ENCODE measurements around the gene ETFB. TPM values are rescaled to one million over a fixed set of nuclear protein-coding genes. Genes with fewer than 3 reads are reported as not detected.

The ETFB gene
- total and polyA plus RNA-seq, 7 donors: 59.5 to 361 (median 158) TPM

GRCh38 chr19:51359294-51359693 is 6.9 kb downstream of the ETFB start:
- peaks cover 0 to 22% (median 7%) of the 10 kb centered on the region in 4 donors for H3K4me1 ChIP-seq

GRCh38 chr19:51357952-51358351 is 8.2 kb downstream of the ETFB start:
- Histone ChIP-seq H3K4me3 (no peak overlapping the region), H3K9me3 (no peaks in the 10 kb centered on the region), H3K36me3 (peaks cover 0 to under 1% (median 0%) of the 10 kb centered on the region in 4 donors), H3K27me3 (no peaks in the 10 kb centered on the region), H3K4me1 (peaks cover 0 to 10% (median 2%) of the 10 kb centered on the region in 4 donors), H3K27ac (no peak overlapping the region)
- intact Hi-C loops (cut with DNase I): no loop called here
- WGBS, 2 donors: 90 to 91% methylated on average over 7 of the region's 7 CpGs
- TF ChIP-seq EP300 (IDR thresholded peaks at IDR 0.05) (no peak), POLR2A (IDR thresholded peaks at IDR 0.05) (no peak), POLR2AphosphoS5 (IDR thresholded peaks at IDR 0.05) (no peak), CTCF (IDR thresholded peaks at IDR 0.05) (no peak)
- DNase-seq: no peak

More at GRCh38 chr19:51359294-51359693, 6.9 kb downstream of the ETFB start:
- Histone ChIP-seq H3K36me3 (no peaks in the 10 kb centered on the region), H3K9me3 (no peaks in the 10 kb centered on the region), H3K27ac (peak overlapping the region in 2 of 4 donors; percentile 68 to 72), H3K4me3 (no peak overlapping the region), H3K27me3 (no peaks in the 10 kb centered on the region)
- TF ChIP-seq POLR2A (IDR thresholded peaks at IDR 0.05): no peak
- TF ChIP-seq EP300 (IDR thresholded peaks at IDR 0.05): no peak
- no peak for TF ChIP-seq CTCF (IDR thresholded peaks at IDR 0.05)
- no peak for TF ChIP-seq POLR2AphosphoS5 (IDR thresholded peaks at IDR 0.05)
- 96 to 97% methylated on average over 4 of the region's 4 CpGs for WGBS, 2 donors
- intact Hi-C loops (cut with DNase I): no loop called here
- no peak for DNase-seq

GRCh38 chr19:51356159-51356801 is 9.9 kb downstream of the ETFB start:
- H3K4me1 ChIP-seq: no peaks in the 10 kb centered on the region
- H3K36me3 ChIP-seq: peaks cover 0 to 16% (median 6%) of the 10 kb centered on the region in 4 donors
- H3K27ac ChIP-seq: no peak overlapping the region
- no peaks in the 10 kb centered on the region for H3K9me3 ChIP-seq
- TF ChIP-seq CTCF (IDR thresholded peaks at IDR 0.05) (no peak), EP300 (IDR thresholded peaks at IDR 0.05) (no peak)
- intact Hi-C loops (cut with DNase I): no loop called here
- no peak for DNase-seq
- no peak overlapping the region for H3K4me3 ChIP-seq
- no peaks in the 10 kb centered on the region for H3K27me3 ChIP-seq
- WGBS, 2 donors: 96% methylated on average over 10 of the region's 10 CpGs

GRCh38 chr19:51354742-51355148 is 11.4 kb downstream of the ETFB start:
- H3K27ac ChIP-seq: no peak overlapping the region
- peaks cover 0 to 27% (median 8%) of the 10 kb centered on the region in 4 donors for H3K36me3 ChIP-seq
- no peaks in the 10 kb centered on the region for H3K27me3 ChIP-seq
- no peaks in the 10 kb centered on the region for H3K9me3 ChIP-seq
- 66 to 74% methylated on average over 8 of the region's 8 CpGs for WGBS, 2 donors
- TF ChIP-seq POLR2A (IDR thresholded peaks at IDR 0.05): no peak
- no peak for TF ChIP-seq CTCF (IDR thresholded peaks at IDR 0.05)
- TF ChIP-seq EP300 (IDR thresholded peaks at IDR 0.05): no peak
- no peak for TF ChIP-seq POLR2AphosphoS5 (IDR thresholded peaks at IDR 0.05)
- intact Hi-C loops (cut with DNase I): no loop called here
- H3K4me1 ChIP-seq: no peaks in the 10 kb centered on the region
- DNase-seq: no peak
- no peak overlapping the region for H3K4me3 ChIP-seq
